GM18519 (cell line): ENCODE data around the gene MAPK10.

Experiments used
- ATAC-seq: cut with Tn5 transposase; IDR thresholded peaks from one replicate; pipeline ENCODE4 v1.9.1; 2021; ENCODE audit warnings: mild to moderate bottlenecking, moderate library complexity; ENCODE audit not compliant: unreplicated experiment, low FRiP score

Gene MAPK10

GRCh38 chr4:86280246-86280645, 79.6 kb downstream of the MAPK10 start:
- ATAC-seq = no peak

- no peak for ATAC-seq
Observed at GRCh38 chr4:86279293-86279960, 80.4 kb downstream of the MAPK10 start.

- ATAC-seq = no peak
Observed at GRCh38 chr4:86278126-86278525, 81.7 kb downstream of the MAPK10 start.

- no peak for ATAC-seq
Observed at GRCh38 chr4:86274642-86275041, 85.2 kb downstream of the MAPK10 start.

- ATAC-seq = no peak
Observed at GRCh38 chr4:86272669-86273068, 87.2 kb downstream of the MAPK10 start.

GRCh38 chr4:86271057-86271456, 88.8 kb downstream of the MAPK10 start:
- ATAC-seq = no peak

GRCh38 chr4:86269354-86269753, 90.5 kb downstream of the MAPK10 start:
- ATAC-seq = no peak

GRCh38 chr4:86264241-86264640, 95.6 kb downstream of the MAPK10 start:
- no peak for ATAC-seq

- ATAC-seq = no peak
Observed at GRCh38 chr4:86261636-86262035, 98.2 kb downstream of the MAPK10 start.

GRCh38 chr4:86256086-86256485, 103.8 kb downstream of the MAPK10 start:
- ATAC-seq = no peak

GRCh38 chr4:86250619-86251018, 109.2 kb downstream of the MAPK10 start:
- no peak for ATAC-seq

- ATAC-seq = no peak
Observed at GRCh38 chr4:86250006-86250405, 109.8 kb downstream of the MAPK10 start.

GRCh38 chr4:86249074-86249473, 110.8 kb downstream of the MAPK10 start:
- ATAC-seq = no peak

GRCh38 chr4:86247906-86248305, 111.9 kb downstream of the MAPK10 start:
- ATAC-seq = no peak

- ATAC-seq = no peak
Observed at GRCh38 chr4:86247320-86247719, 112.5 kb downstream of the MAPK10 start.

- peak; percentile 41 for ATAC-seq
Observed at GRCh38 chr4:86243750-86244149, 116.1 kb downstream of the MAPK10 start.

- no peak for ATAC-seq
Observed at GRCh38 chr4:86242677-86243076, 117.2 kb downstream of the MAPK10 start.

- ATAC-seq = no peak
Observed at GRCh38 chr4:86235549-86235948, 124.3 kb downstream of the MAPK10 start.

- ATAC-seq = no peak
Observed at GRCh38 chr4:86233681-86234080, 126.2 kb downstream of the MAPK10 start.

- ATAC-seq = no peak
Observed at GRCh38 chr4:86233090-86233489, 126.8 kb downstream of the MAPK10 start.

GRCh38 chr4:86223472-86223871, 136.4 kb downstream of the MAPK10 start:
- ATAC-seq = peak; percentile 78

- ATAC-seq = no peak
Observed at GRCh38 chr4:86221002-86221401, 138.9 kb downstream of the MAPK10 start.

- no peak for ATAC-seq
Observed at GRCh38 chr4:86220121-86220520, 139.7 kb downstream of the MAPK10 start.
